Testis (tissue), 3 donors: Measurements from ENCODE around the gene CHN2. TPM values are rescaled to one million over a fixed set of nuclear protein-coding genes. Genes with fewer than 3 reads are reported as not detected.

Experiments used
- DNase-seq: peaks from one replicate; pipeline ENCODE4 v3.0.0-alpha.2; 2019
- H3K27ac ChIP-seq, 2 donors: fragments of 200-600 bp; sonication (generic); one replicate each; pipeline ENCODE4 v1.5.1; 2019
- H3K27me3 ChIP-seq: fragments of 200-600 bp; sonication (generic); one replicate; pipeline ENCODE4 v1.5.1; 2019
- H3K36me3 ChIP-seq: fragments of 200-600 bp; sonication (generic); one replicate; pipeline ENCODE4 v1.5.1; 2017; ENCODE audit warnings: low read depth; ENCODE audit errors: missing control alignments
- H3K4me1 ChIP-seq: fragments of 200-600 bp; sonication (generic); one replicate; pipeline ENCODE4 v1.5.1; 2019
- H3K4me3 ChIP-seq, 2 donors: fragments of 200-600 bp; sonication (generic); one replicate each; pipeline ENCODE4 v1.5.1; 2017 to 2019
- H3K9me3 ChIP-seq: fragments of 200-600 bp; sonication (generic); one replicate; pipeline ENCODE4 v1.5.1; 2017
- CTCF ChIP-seq, 3 experiments: fragments of 450-650 bp in 2 of 3; fragments of 200-600 bp in 1 of 3; sonication (generic) in 1 of 3; IDR thresholded peaks; one replicate each; pipeline ENCODE4 v1.5.1; 2016 to 2019; ENCODE audit warnings: antibody characterized with exemption in 3 of 3, mild to moderate bottlenecking in 2 of 3, moderate library complexity in 1 of 3
- POLR2A ChIP-seq: fragments of 450-650 bp; IDR thresholded peaks from one replicate; pipeline ENCODE4 v1.6.1; 2017; ENCODE audit warnings: antibody characterized with exemption, mild to moderate bottlenecking, moderate library complexity
- WGBS, 2 donors: methylation state at CpG; one replicate each; pipeline ENCODE4 v1.1.5; 2018; 5-methylcytosine and 5-hydroxymethylcytosine counted together
- intact Hi-C: fragments of 100-400 bp; cut with DNase I; formaldehyde crosslinking; loops from one replicate; pipeline ENCODE4 v1.15.1; 2023; ENCODE audit warnings: low total_unique reads
- polyA plus RNA-seq: library from polyadenylated mRNA; stranded (reverse); fragments of 350-450 nt; fragmentation: Illumina TruSeq; extraction: RNeasy Lipid Tissue Mini Kit (QIAGEN cat#74804); gene quantifications from one replicate; pipeline ENCODE4 v1.2.3, GENCODE V29; 2014; ENCODE audit warnings: low read depth, low replicate concordance; ENCODE audit not compliant: insufficient read depth
- total RNA-seq, 2 donors: library from RNA; depleted of rRNA; stranded (reverse); fragments of >200 nt; gene quantifications; one replicate each; pipeline ENCODE4 v1.2.3, GENCODE V29; 2016

CHN2 gene
- total and polyA plus RNA-seq, 3 donors from 2014 or later, result 8.6 to 27.4 (median 15.1) TPM

GRCh38 chr7:29184599-29184998 is 10.0 kb upstream of the CHN2 start:
- no peak overlapping the region for H3K27ac ChIP-seq
- no peak for TF ChIP-seq CTCF (IDR thresholded peaks at IDR 0.05)
- H3K9me3 ChIP-seq, result no peaks in the 10 kb centered on the region
- DNase-seq, result no peak
- no peaks in the 10 kb centered on the region for H3K27me3 ChIP-seq
- H3K4me1 ChIP-seq, result no peaks in the 10 kb centered on the region
- no peaks in the 10 kb centered on the region for H3K36me3 ChIP-seq
- WGBS, 2 donors, result 95 to 96% methylated on average over 2 of the region's 2 CpGs
- no peak overlapping the region for H3K4me3 ChIP-seq
- intact Hi-C loops, result no loop called here

GRCh38 chr7:29185613-29186012 is 9.0 kb upstream of the CHN2 start:
- no peaks in the 10 kb centered on the region for H3K36me3 ChIP-seq
- DNase-seq, result no peak
- TF ChIP-seq CTCF (IDR thresholded peaks at IDR 0.05) (no peak), POLR2A (no peak)
- intact Hi-C loops, result no loop called here
- H3K9me3 ChIP-seq, result no peaks in the 10 kb centered on the region
- H3K27ac ChIP-seq, result no peak overlapping the region
- no peaks in the 10 kb centered on the region for H3K27me3 ChIP-seq
- H3K4me3 ChIP-seq, result no peak overlapping the region
- H3K4me1 ChIP-seq, result no peaks in the 10 kb centered on the region
- WGBS, 2 donors, result 91% methylated on average over 6 of the region's 6 CpGs

GRCh38 chr7:29189743-29190201 is 4.8 kb upstream of the CHN2 start:
- DNase-seq, result peak; percentile 70
- no peaks in the 10 kb centered on the region for H3K27me3 ChIP-seq
- H3K9me3 ChIP-seq, result no peaks in the 10 kb centered on the region
- 16 to 17% methylated on average over 10 to 16 of the region's 16 CpGs for WGBS, 2 donors
- TF ChIP-seq CTCF (IDR thresholded peaks at IDR 0.05), result peak; percentile 75 to 85 (median 79)
- no peak for TF ChIP-seq POLR2A
- H3K36me3 ChIP-seq, result no peaks in the 10 kb centered on the region
- H3K4me1 ChIP-seq, result peaks cover 5% of the 10 kb centered on the region
- no peak overlapping the region for H3K27ac ChIP-seq
- intact Hi-C loops, result no loop called here
- no peak overlapping the region for H3K4me3 ChIP-seq

GRCh38 chr7:29190349-29191045 is 4.1 kb upstream of the CHN2 start:
- Histone ChIP-seq H3K36me3 (no peaks in the 10 kb centered on the region), H3K27me3 (no peaks in the 10 kb centered on the region), H3K9me3 (no peaks in the 10 kb centered on the region), H3K4me3 (no peak overlapping the region), H3K27ac (no peak overlapping the region), H3K4me1 (peaks cover 5% of the 10 kb centered on the region)
- TF ChIP-seq CTCF (IDR thresholded peaks at IDR 0.05), result no peak
- no peak for TF ChIP-seq POLR2A
- intact Hi-C loops, result no loop called here
- no peak for DNase-seq
- 70 to 78% methylated on average over 5 of the region's 5 CpGs for WGBS, 2 donors

- TF ChIP-seq CTCF (IDR thresholded peaks at IDR 0.05) (no peak), POLR2A (no peak)
- intact Hi-C loops, result no loop called here
- Histone ChIP-seq H3K4me3 (no peak overlapping the region), H3K27ac (no peak overlapping the region), H3K36me3 (no peaks in the 10 kb centered on the region), H3K9me3 (no peaks in the 10 kb centered on the region), H3K27me3 (no peaks in the 10 kb centered on the region), H3K4me1 (peaks cover 5% of the 10 kb centered on the region)
- 83 to 100% methylated on average over 1 of the region's 1 CpG for WGBS, 2 donors
- no peak for DNase-seq
These were observed 2.3 kb upstream of the CHN2 start for GRCh38 chr7:29192323-29192722.
